Activated naive CD8-positive, alpha-beta T cell treated with anti-CD3 and anti-CD28 coated beads, Interleukin-2, amount 50 U/mL, for 24 hours (primary cell): ENCODE data around the gene C1orf87.

Experiments used
- ATAC-seq: fragments of 150-1000 bp; cut with Tn5 transposase; one replicate; pipeline ENCODE4 v1.10.0; 2021
- DNase-seq: peaks from one replicate; pipeline ENCODE4 v3.0.0; 2021
- H3K27ac Mint-ChIP-seq: one replicate; pipeline ENCODE4 v1.8.0; 2021; ENCODE audit warnings: mild to moderate bottlenecking, mixed read lengths
- H3K27me3 Mint-ChIP-seq: one replicate; pipeline ENCODE4 v1.8.0; 2021; ENCODE audit warnings: mixed read lengths
- H3K36me3 Mint-ChIP-seq: one replicate; pipeline ENCODE4 v1.8.0; 2021; ENCODE audit warnings: low read depth, mixed read lengths
- H3K4me1 Mint-ChIP-seq: one replicate; pipeline ENCODE4 v1.8.0; 2021; ENCODE audit warnings: mixed read lengths
- H3K4me3 Mint-ChIP-seq: one replicate; pipeline ENCODE4 v1.8.0; 2021; ENCODE audit warnings: mild to moderate bottlenecking, moderate library complexity, mixed read lengths
- H3K9me3 Mint-ChIP-seq: one replicate; pipeline ENCODE4 v1.8.0; 2021; ENCODE audit warnings: mixed read lengths

Gene C1orf87

DNA sequence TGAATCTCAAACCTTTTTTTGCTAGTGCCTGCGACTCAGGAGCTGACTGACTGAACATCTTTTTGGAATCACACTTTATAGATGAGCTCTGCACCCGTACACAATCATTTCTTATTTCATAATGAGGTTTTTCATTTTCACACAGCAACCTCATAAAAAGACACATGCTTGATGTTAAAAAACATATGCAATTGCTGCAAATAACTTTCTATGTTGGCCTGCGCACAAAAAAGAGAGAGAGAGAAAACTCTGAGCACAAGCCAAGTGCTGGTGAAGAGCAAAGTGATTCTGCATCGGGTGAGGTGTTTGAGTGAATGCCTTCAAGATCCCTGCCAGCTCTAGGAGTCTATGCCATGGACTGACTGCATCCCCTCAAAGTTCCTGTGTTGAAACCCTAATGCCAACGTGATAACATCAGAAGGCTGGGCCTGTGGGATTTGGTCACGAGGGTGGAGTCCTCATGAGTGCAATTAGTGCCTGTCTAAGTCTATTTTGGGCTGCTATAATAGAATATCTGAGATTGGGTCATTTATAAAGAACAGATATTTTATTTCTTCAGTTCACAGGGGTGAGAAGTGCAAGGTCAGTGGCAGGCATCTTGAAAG, 36.6 kb downstream of the C1orf87 start:
- DNase-seq (no peak), ATAC-seq (no peak)
- Mint-ChIP-seq H3K4me3 (no peak overlapping the region), H3K4me1 (no peaks in the 10 kb centered on the region), H3K9me3 (no peaks in the 10 kb centered on the region), H3K27me3 (peaks cover 1% of the 10 kb centered on the region), H3K36me3 (no peaks in the 10 kb centered on the region), H3K27ac (no peak overlapping the region)

DNA sequence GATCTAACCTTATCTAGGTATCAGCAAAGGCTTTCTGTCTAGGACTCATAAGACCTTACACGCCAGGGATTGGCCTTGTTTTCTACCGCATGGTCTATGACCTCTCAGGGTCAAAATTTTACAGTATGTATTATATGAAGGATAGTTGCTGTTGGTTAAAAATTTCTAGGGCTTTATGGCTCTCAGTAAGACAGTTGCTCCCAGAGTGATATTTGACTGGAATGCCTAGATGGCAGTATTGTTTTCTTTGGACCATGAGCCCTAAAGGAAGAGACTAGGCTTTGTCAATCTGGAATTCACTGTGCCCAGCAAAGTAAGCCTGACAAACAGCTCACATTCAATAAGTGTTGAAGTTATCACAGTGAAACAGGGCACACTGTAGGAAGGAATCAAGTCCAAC, 37.6 kb downstream of the C1orf87 start:
- Mint-ChIP-seq H3K36me3 (no peaks in the 10 kb centered on the region), H3K4me1 (no peaks in the 10 kb centered on the region), H3K4me3 (no peak overlapping the region), H3K27me3 (peaks cover 1% of the 10 kb centered on the region), H3K27ac (no peak overlapping the region), H3K9me3 (no peaks in the 10 kb centered on the region)
- DNase-seq (no peak), ATAC-seq (no peak)

DNA sequence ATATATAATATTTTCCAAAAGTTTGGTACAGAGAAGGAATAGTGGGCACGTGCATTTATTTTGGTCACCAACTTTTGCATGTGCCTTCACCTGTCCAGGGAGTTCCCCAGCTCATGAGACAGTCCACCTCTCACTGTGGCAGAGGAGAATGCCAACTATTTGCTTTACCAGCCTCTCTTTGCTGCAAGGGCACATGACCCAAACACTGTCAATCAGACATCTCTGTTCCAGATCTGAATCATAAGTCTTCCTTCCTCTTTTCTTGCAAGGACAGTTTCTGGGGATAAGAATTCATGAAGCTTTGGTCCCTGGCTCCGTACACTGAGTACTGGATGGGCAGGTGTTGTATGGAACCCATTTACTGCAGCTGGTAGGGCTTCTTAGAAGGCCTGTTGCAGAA, 38.6 kb downstream of the C1orf87 start:
- no peaks in the 10 kb centered on the region for H3K9me3 Mint-ChIP-seq
- DNase-seq = no peak
- H3K27ac Mint-ChIP-seq = no peak overlapping the region
- H3K4me1 Mint-ChIP-seq = no peaks in the 10 kb centered on the region
- ATAC-seq = no peak
- H3K4me3 Mint-ChIP-seq = no peak overlapping the region
- H3K27me3 Mint-ChIP-seq = peaks cover 1% of the 10 kb centered on the region
- H3K36me3 Mint-ChIP-seq = no peaks in the 10 kb centered on the region

DNA sequence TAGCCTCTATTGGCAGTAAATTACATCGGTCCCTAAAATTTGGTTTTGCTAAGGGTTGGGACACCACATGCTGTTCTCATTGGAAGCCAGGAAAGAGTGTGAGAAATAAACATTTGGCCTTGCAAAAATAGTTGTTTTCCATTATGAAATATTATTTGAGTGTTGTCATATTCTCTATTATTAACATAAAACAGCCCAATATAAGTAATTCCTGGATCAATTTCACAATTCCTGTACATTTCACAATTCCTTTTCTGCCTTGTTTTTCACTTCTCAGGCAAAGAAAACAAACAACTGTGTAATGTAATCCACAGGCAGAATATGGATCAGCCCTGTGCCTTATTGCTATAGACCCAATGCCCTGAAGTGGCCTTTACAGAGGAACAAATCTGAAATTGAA, 40.5 kb downstream of the C1orf87 start:
- Mint-ChIP-seq H3K27me3 (peaks cover 6% of the 10 kb centered on the region), H3K9me3 (no peaks in the 10 kb centered on the region), H3K4me3 (no peak overlapping the region), H3K4me1 (no peaks in the 10 kb centered on the region), H3K36me3 (no peaks in the 10 kb centered on the region), H3K27ac (no peak overlapping the region)
- DNase-seq = no peak
- no peak for ATAC-seq

DNA sequence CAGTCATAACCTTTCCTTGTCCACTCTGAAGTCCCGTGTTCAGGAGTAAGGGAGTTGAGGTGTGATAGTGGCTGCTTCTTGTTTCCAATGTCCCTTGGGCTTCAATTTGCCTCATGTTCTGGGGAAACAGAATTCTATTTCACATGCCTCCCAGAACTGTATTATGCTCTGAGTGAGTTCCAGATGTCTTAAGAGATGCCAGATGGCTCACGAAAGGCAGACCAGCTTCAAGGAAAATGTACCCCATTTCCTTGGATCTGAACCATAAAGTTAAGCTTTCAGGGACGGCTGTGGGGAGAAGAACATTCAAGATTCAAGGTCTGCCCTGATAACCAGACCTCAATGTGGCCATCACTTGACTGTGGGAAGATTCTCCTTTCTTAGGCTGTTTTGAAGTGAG, 42.4 kb downstream of the C1orf87 start:
- no peaks in the 10 kb centered on the region for H3K9me3 Mint-ChIP-seq
- ATAC-seq (no peak), DNase-seq (no peak)
- H3K36me3 Mint-ChIP-seq = no peaks in the 10 kb centered on the region
- peaks cover 11% of the 10 kb centered on the region for H3K27me3 Mint-ChIP-seq
- no peak overlapping the region for H3K4me3 Mint-ChIP-seq
- H3K4me1 Mint-ChIP-seq = no peaks in the 10 kb centered on the region
- H3K27ac Mint-ChIP-seq = no peak overlapping the region

DNA sequence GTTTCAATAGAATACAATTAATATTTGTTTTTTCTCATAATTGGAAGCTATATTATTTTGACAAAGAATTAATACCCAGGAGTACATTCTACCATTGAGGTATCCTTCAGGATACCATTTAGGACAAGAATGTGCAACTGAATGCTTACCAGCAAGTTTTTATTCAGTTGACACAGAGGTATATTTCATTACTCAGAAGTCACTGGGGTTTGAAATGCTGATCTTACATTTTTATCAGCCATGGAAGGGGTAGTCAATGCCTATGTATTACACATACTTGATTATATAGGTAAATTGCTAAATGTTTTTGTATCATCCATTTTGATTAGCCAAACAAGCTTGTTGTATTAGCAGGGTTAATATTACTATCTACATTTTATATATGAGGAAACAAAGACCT, 48.0 kb downstream of the C1orf87 start:
- H3K4me1 Mint-ChIP-seq = no peaks in the 10 kb centered on the region
- ATAC-seq (no peak), DNase-seq (no peak)
- no peaks in the 10 kb centered on the region for H3K9me3 Mint-ChIP-seq
- H3K4me3 Mint-ChIP-seq = no peak overlapping the region
- peaks cover 10% of the 10 kb centered on the region for H3K27me3 Mint-ChIP-seq
- no peak overlapping the region for H3K27ac Mint-ChIP-seq
- H3K36me3 Mint-ChIP-seq = no peaks in the 10 kb centered on the region

DNA sequence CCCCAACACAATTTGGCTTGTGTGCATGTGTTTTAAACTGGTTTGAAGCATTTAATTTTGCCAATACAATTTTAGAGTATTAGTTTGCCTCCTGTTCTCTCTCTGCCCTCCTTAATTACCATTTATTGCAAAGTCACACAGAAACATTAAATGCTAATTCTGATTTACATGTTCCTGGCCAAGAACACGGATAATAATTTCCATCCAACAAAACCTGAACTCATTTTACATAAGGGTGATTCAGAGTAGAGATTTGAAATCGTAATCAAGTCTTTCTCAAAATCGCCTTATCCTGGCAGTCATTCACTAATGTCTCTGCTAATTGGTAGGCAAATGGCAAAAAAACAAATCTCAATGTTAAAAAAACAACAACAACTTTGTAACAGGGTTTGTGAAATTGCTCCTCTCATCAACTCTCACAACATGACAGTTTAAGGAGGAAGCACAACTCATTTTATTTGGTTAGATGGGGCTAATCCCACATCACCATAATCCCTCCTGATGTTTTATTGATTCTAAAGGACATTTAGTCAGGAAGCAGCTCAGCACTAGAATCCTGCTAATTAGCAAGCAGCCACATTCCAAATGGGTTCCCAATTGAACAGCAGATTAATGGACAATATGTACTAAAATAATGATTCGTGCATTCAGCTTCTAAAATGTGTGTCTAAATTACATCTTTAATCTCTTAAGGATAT, 55.9 kb downstream of the C1orf87 start:
- ATAC-seq = no peak
- no peak for DNase-seq
- Mint-ChIP-seq H3K4me1 (no peaks in the 10 kb centered on the region), H3K9me3 (no peaks in the 10 kb centered on the region), H3K27me3 (peaks cover 2% of the 10 kb centered on the region), H3K27ac (no peak overlapping the region), H3K4me3 (no peak overlapping the region), H3K36me3 (no peaks in the 10 kb centered on the region)

DNA sequence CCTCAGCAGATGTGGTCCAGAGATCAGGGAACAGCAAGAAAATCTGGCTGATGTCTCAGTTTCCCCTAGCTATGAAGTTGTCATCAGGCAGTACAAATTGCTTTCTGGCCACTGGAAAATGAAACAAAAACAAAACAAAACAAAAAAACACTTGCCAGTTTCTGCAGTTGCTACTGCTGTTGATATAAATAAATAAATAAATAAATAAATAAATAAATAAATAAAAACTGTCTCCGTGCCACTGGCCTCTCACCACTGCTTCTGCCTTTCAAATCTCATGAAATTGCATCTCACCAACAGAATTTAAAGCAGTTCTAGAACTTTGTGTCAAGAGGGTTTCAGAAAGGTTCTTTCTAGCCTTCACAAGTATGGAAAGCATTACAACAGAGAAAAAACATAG, 62.9 kb downstream of the C1orf87 start:
- Mint-ChIP-seq H3K27me3 (peaks cover 9% of the 10 kb centered on the region), H3K36me3 (no peaks in the 10 kb centered on the region), H3K27ac (no peak overlapping the region), H3K9me3 (no peaks in the 10 kb centered on the region), H3K4me1 (no peaks in the 10 kb centered on the region), H3K4me3 (no peak overlapping the region)
- DNase-seq (no peak), ATAC-seq (no peak)

DNA sequence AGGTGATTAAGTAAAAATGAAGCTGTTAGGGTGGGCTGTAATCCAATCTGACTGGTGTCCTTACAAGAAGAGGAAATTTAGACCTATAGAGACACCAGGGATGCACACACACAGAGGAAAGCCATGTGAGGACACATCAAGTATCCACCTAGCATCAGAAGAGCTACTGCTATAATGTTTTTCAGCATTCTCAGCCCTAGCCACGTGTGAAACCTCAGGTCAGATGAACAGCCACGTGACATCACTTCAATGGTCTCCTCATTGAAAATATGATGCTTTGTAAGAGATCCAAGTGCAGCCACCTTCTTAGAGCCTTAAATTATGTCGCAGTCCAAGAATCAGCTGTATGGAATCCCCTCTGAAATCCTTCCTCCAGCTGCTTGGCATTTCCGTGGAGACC, 65.1 kb downstream of the C1orf87 start:
- peaks cover 9% of the 10 kb centered on the region for H3K27me3 Mint-ChIP-seq
- no peak overlapping the region for H3K4me3 Mint-ChIP-seq
- H3K9me3 Mint-ChIP-seq = no peaks in the 10 kb centered on the region
- no peak overlapping the region for H3K27ac Mint-ChIP-seq
- DNase-seq (no peak), ATAC-seq (no peak)
- no peaks in the 10 kb centered on the region for H3K4me1 Mint-ChIP-seq
- no peaks in the 10 kb centered on the region for H3K36me3 Mint-ChIP-seq

DNA sequence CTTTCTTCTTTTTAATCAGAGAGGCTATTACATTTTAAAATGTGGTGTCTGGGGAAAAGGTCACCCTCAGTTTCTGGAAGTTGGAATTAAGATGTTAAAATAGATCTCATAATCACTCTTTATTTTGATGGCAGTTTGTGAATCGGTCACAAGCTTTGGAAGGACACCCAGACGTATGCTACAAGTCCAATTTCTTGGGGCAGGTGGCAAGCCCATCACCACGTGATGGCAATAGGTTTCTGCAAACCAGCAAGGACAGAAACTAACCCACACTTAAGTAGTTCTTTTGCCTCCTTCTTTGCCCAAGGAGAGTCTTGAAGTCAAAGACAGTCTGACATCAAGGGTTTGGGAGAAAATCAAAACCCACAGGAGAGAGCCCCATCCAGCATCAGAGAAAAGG, 72.9 kb downstream of the C1orf87 start:
- Mint-ChIP-seq H3K27ac (no peak overlapping the region), H3K27me3 (peaks cover 15% of the 10 kb centered on the region), H3K4me1 (no peaks in the 10 kb centered on the region), H3K9me3 (no peaks in the 10 kb centered on the region), H3K4me3 (no peak overlapping the region), H3K36me3 (no peaks in the 10 kb centered on the region)
- ATAC-seq (no peak), DNase-seq (no peak)

DNA sequence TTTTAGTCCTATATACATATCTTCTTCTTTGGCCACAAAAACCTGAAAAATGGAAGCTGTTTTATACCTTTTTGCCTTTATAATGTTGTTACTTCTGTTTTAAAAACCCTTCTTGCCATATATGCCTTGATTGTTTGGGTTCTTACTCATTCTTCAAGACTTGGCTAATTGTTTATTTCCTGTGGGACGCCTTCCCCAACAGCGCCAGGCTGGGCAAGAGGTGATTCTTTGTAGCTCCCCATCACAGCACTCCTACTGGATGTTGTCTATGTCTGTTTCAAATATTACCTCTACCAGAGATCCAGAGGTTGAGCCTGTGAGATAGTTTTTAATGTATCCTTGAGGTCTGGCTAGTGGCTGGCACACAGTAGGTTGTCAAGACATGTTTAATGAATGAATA, 73.8 kb downstream of the C1orf87 start:
- Mint-ChIP-seq H3K36me3 (no peaks in the 10 kb centered on the region), H3K9me3 (no peaks in the 10 kb centered on the region), H3K4me1 (no peaks in the 10 kb centered on the region), H3K27me3 (peaks cover 12% of the 10 kb centered on the region), H3K27ac (no peak overlapping the region), H3K4me3 (no peak overlapping the region)
- DNase-seq (no peak), ATAC-seq (no peak)

DNA sequence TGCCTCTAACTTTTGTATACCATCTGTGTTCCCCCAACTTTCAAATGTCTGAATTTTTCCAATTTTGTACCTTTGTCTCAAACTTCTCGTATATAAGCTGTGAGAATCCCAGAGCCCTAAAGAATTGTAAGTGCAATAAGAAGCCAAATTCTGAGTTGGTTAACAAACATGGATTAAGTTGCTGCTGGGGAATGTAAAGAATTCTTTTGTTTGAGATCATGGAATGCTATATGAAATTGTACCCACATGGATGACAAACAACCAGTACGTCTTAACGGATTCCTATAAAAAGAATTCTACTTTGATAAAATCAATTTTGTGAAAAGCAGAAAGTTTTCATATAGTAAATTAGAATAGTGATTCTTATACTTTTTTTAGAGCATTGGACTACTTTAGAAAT, 74.6 kb downstream of the C1orf87 start:
- Mint-ChIP-seq H3K27me3 (peaks cover 15% of the 10 kb centered on the region), H3K27ac (no peak overlapping the region), H3K4me3 (no peak overlapping the region), H3K9me3 (no peaks in the 10 kb centered on the region), H3K4me1 (no peaks in the 10 kb centered on the region), H3K36me3 (no peaks in the 10 kb centered on the region)
- no peak for ATAC-seq
- no peak for DNase-seq

DNA sequence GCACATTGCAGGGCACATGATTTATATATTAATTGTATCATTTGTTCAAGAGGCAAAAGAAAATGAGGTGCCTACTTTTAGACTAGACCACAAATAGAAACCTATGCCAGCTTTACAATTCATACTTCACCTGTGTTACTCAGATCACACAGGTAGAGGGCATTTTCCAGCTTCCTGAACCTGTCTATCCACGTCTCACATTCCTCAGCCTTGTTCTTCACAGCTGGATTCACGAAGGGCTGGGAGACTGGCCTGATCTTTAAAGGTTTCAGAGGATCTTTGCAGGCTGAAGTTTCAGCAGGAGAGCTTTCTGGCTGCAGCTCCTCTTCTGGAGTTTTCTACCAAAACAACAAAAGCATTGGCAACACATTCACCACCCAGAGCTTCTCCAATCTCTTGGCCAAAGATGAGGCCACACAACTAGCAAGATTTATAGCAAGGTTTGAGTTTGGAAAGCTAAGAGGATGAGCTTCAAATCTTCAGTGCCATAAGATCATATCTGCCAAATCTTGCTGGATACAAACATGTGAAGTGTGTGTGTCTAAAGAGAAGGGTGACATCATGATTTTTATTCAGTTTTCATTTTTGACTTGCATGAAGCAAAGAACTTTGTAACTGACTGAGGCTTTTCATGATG, 76.0 kb downstream of the C1orf87 start:
- H3K9me3 Mint-ChIP-seq = no peaks in the 10 kb centered on the region
- no peak for ATAC-seq
- H3K4me1 Mint-ChIP-seq = no peaks in the 10 kb centered on the region
- H3K4me3 Mint-ChIP-seq = no peak overlapping the region
- peaks cover 16% of the 10 kb centered on the region for H3K27me3 Mint-ChIP-seq
- H3K36me3 Mint-ChIP-seq = no peaks in the 10 kb centered on the region
- DNase-seq = no peak
- H3K27ac Mint-ChIP-seq = no peak overlapping the region

DNA sequence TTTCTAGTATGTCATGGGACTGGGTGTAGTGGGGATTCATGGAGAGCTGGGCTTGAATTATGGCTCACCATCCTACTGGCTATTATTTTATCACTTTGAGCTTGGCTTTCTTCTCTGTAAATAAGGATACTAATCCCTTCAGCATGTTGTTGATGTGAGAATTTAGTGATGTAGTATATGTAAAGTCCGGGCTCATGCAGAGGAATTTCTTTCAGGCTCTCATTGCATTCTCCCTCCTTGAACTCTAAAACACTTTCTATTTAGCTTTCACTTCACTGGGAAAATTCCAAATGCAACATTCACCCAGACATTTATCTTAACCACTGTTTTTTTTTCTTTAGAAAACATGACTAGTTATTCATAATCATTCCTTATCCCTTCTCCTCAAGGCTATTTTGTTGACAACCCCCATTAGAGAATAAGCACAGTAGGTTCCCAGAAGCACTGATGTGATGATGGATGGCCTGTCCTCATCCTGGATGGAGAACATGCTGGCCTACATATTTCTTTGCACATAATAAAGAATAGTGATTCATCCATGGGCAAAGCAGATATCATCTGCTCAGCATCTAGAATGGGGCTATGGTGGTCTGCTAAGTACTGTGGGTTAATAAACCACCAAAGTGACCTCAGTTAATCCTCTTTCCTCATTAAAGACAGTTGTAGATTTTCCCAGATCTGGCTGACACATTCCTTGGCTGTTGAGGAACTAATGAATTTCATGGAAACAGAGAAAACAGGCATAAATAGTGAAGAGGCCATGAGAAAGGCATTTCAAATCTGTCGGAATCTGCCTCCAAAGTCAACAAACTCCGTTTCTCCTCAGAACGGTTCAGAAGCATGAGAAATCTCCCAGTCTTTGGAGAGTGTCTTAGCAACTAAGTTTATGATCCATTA, 79.0 kb downstream of the C1orf87 start:
- Mint-ChIP-seq H3K4me1 (no peaks in the 10 kb centered on the region), H3K36me3 (no peaks in the 10 kb centered on the region), H3K27ac (no peak overlapping the region), H3K4me3 (no peak overlapping the region), H3K9me3 (no peaks in the 10 kb centered on the region), H3K27me3 (peaks cover 12% of the 10 kb centered on the region)
- DNase-seq (no peak), ATAC-seq (no peak)
